GM21447 (cell line): ENCODE results near the gene GDF7.
A peak's percentile ranks its signal among the peaks of the same experiment; 100 is the strongest.

ENCODE experiments used
- ATAC-seq: cut with Tn5 transposase; IDR thresholded peaks from one replicate; pipeline ENCODE4 v1.9.1; 2021; ENCODE audit not compliant: unreplicated experiment

GDF7 gene

GRCh38 chr2:20666304-20667150 lies at the start of gene GDF7:
Gene GDF7, plus strand, starts transcription at chr2:20667144. Its CDS starts 96 bp downstream, at chr2:20667240.
- peak; percentile 39 for ATAC-seq

- no peak for ATAC-seq
Measured at GRCh38 chr2:20617892-20618467, 49.0 kb upstream of the GDF7 start.

GRCh38 chr2:20618468-20618885 lies 48.5 kb upstream of the GDF7 start:
- no peak for ATAC-seq

GRCh38 chr2:20618886-20619521 lies 47.9 kb upstream of the GDF7 start:
- no peak for ATAC-seq

GRCh38 chr2:20619624-20620024 lies 47.3 kb upstream of the GDF7 start:
- ATAC-seq = no peak

GRCh38 chr2:20620271-20620681 lies 46.7 kb upstream of the GDF7 start:
- ATAC-seq = no peak

GRCh38 chr2:20620696-20621365 lies 46.1 kb upstream of the GDF7 start:
- ATAC-seq = no peak

- no peak for ATAC-seq
Measured at GRCh38 chr2:20621366-20622295, 45.3 kb upstream of the GDF7 start.

- ATAC-seq = no peak
Measured at GRCh38 chr2:20622296-20622686, 44.7 kb upstream of the GDF7 start.

GRCh38 chr2:20622731-20623130 lies 44.2 kb upstream of the GDF7 start:
- ATAC-seq = no peak

GRCh38 chr2:20623241-20623640 lies 43.7 kb upstream of the GDF7 start:
- no peak for ATAC-seq

- no peak for ATAC-seq
Measured at GRCh38 chr2:20623741-20624155, 43.2 kb upstream of the GDF7 start.

- ATAC-seq = no peak
Measured at GRCh38 chr2:20624156-20624883, 42.6 kb upstream of the GDF7 start.

- ATAC-seq = no peak
Measured at GRCh38 chr2:20624884-20625485, 42.0 kb upstream of the GDF7 start.

GRCh38 chr2:20625491-20626391 lies 41.2 kb upstream of the GDF7 start:
- no peak for ATAC-seq

GRCh38 chr2:20626392-20626697 lies 40.6 kb upstream of the GDF7 start:
- ATAC-seq = no peak

- ATAC-seq = no peak
Measured at GRCh38 chr2:20626698-20627513, 40.0 kb upstream of the GDF7 start.
